ENCODE data around the gene VAPB. TPM values are rescaled to one million over a fixed set of nuclear protein-coding genes. Genes with fewer than 3 reads are reported as not detected.

VAPB gene
- total RNA-seq, 1 donor from 2014 or later = 47.6 TPM

- TF ChIP-seq, protein P1, sequence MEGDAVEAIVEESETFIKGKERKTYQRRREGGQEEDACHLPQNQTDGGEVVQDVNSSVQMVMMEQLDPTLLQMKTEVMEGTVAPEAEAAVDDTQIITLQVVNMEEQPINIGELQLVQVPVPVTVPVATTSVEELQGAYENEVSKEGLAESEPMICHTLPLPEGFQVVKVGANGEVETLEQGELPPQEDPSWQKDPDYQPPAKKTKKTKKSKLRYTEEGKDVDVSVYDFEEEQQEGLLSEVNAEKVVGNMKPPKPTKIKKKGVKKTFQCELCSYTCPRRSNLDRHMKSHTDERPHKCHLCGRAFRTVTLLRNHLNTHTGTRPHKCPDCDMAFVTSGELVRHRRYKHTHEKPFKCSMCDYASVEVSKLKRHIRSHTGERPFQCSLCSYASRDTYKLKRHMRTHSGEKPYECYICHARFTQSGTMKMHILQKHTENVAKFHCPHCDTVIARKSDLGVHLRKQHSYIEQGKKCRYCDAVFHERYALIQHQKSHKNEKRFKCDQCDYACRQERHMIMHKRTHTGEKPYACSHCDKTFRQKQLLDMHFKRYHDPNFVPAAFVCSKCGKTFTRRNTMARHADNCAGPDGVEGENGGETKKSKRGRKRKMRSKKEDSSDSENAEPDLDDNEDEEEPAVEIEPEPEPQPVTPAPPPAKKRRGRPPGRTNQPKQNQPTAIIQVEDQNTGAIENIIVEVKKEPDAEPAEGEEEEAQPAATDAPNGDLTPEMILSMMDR (IDR thresholded peaks at IDR 0.05) = no peak
- Mint-ChIP-seq H3K27ac (ENCODE audit: unreplicated experiment) (no peak overlapping the region), H3K9me3 (ENCODE audit: unreplicated experiment) (no peaks in the 10 kb centered on the region), H3K4me3 (ENCODE audit: unreplicated experiment) (no peak overlapping the region), H3K36me3 (ENCODE audit: unreplicated experiment) (peaks cover 11% of the 10 kb centered on the region), H3K4me1 (ENCODE audit: unreplicated experiment) (peaks cover 17% of the 10 kb centered on the region), H3K27me3 (ENCODE audit: unreplicated experiment) (no peaks in the 10 kb centered on the region)
- DNase-seq (ENCODE audit: extremely low spot score, unreplicated experiment) = no peak
Measured at GRCh38 chr20:58428364-58428763, 39.3 kb downstream of the VAPB start.

- DNase-seq (ENCODE audit: extremely low spot score, unreplicated experiment) = no peak
- Mint-ChIP-seq H3K27me3 (ENCODE audit: unreplicated experiment) (no peaks in the 10 kb centered on the region), H3K4me3 (ENCODE audit: unreplicated experiment) (no peak overlapping the region), H3K27ac (ENCODE audit: unreplicated experiment) (no peak overlapping the region), H3K9me3 (ENCODE audit: unreplicated experiment) (no peaks in the 10 kb centered on the region), H3K4me1 (ENCODE audit: unreplicated experiment) (peaks cover 24% of the 10 kb centered on the region), H3K36me3 (ENCODE audit: unreplicated experiment) (peaks cover 11% of the 10 kb centered on the region)
- TF ChIP-seq, protein P1 (IDR thresholded peaks at IDR 0.05) = no peak
Measured at GRCh38 chr20:58429303-58429702, 40.3 kb downstream of the VAPB start.

GRCh38 chr20:58431134-58431533 is 42.1 kb downstream of the VAPB start:
- no peak for DNase-seq (ENCODE audit: extremely low spot score, unreplicated experiment)
- no peaks in the 10 kb centered on the region for H3K27me3 Mint-ChIP-seq (ENCODE audit: unreplicated experiment)
- peaks cover 24% of the 10 kb centered on the region for H3K4me1 Mint-ChIP-seq (ENCODE audit: unreplicated experiment)
- no peaks in the 10 kb centered on the region for H3K9me3 Mint-ChIP-seq (ENCODE audit: unreplicated experiment)
- H3K4me3 Mint-ChIP-seq (ENCODE audit: unreplicated experiment) = no peak overlapping the region
- H3K36me3 Mint-ChIP-seq (ENCODE audit: unreplicated experiment) = peaks cover 7% of the 10 kb centered on the region
- TF ChIP-seq, protein P1 (IDR thresholded peaks at IDR 0.05) = no peak
- no peak overlapping the region for H3K27ac Mint-ChIP-seq (ENCODE audit: unreplicated experiment)

DNA sequence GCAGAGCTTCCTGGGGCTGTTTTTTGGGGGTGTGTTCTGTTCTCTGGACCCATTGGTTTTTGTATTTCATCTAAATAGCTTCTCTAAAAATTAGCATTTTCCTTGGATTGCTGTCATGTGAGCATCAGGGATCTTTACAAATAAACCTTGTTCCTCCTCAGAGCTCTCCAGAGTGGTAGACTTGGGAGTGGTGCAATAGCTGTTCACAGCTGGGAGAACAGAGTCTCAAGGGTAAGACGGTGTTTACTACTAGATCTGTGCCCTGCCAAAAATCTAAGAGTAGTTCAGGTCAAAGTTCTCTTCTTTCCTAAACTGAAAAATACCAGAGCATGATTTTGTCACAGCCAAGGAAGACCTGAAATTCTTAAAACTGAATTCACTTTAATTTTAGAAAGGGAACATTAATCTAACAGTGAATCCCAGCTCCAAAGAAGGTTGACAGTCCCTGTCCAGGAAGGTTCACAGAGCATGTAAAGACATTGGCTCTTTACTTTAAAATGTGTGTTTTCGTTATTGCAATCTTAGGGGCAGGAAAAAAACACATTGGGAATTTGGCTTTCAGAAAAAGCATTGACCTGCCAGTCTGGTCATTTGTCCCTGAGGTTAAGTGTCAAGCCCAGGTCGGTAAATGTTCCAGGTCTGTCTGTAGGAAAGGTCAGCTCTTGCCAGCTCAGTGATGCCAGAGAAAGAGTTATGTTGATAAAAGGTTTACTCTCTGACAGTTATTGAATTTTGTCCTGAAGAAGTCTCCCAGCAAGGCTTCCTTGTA is 43.3 kb downstream of the VAPB start:
- Mint-ChIP-seq H3K4me1 (ENCODE audit: unreplicated experiment) (peaks cover 24% of the 10 kb centered on the region), H3K27ac (ENCODE audit: unreplicated experiment) (peak overlapping the region; percentile 41), H3K36me3 (ENCODE audit: unreplicated experiment) (peaks cover 7% of the 10 kb centered on the region), H3K27me3 (ENCODE audit: unreplicated experiment) (no peaks in the 10 kb centered on the region), H3K9me3 (ENCODE audit: unreplicated experiment) (no peaks in the 10 kb centered on the region), H3K4me3 (ENCODE audit: unreplicated experiment) (no peak overlapping the region)
- TF ChIP-seq, protein P1 (IDR thresholded peaks at IDR 0.05) = no peak
- DNase-seq (ENCODE audit: extremely low spot score, unreplicated experiment) = no peak

DNA sequence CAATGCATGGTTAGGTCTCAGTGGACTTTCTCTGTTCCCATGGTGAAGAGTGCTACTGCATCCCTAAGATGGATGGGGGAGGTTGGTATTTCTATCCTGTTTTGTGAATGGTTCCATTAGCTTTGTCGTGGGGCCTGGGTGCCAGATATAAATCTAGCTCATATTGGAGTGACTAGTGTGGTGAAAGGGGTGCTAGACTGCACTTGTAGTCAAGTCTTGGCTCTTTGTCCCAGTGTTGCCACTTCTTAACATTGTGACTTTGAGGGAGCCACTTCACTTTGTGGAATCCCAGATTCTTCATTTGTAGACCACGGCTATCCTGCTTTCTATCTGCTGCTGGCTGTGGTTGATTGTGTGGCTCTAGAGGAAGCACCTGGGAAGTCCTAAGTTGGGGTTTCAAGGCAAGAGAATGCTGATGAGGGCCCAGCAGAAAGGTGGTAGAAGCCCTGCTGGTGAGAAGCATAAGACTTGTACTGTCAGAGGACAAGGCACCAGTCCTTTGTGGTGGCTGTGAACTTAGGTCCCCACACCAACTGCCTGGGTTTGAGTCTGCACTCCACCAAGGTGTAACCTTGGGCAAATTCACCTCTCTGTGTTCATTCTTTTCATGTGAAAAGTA is 44.1 kb downstream of the VAPB start:
- Mint-ChIP-seq H3K4me3 (ENCODE audit: unreplicated experiment) (no peak overlapping the region), H3K4me1 (ENCODE audit: unreplicated experiment) (peaks cover 24% of the 10 kb centered on the region), H3K36me3 (ENCODE audit: unreplicated experiment) (peaks cover 10% of the 10 kb centered on the region), H3K9me3 (ENCODE audit: unreplicated experiment) (no peaks in the 10 kb centered on the region), H3K27me3 (ENCODE audit: unreplicated experiment) (no peaks in the 10 kb centered on the region), H3K27ac (ENCODE audit: unreplicated experiment) (peak overlapping the region; percentile 51)
- TF ChIP-seq, protein P1 (IDR thresholded peaks at IDR 0.05) = no peak
- DNase-seq (ENCODE audit: extremely low spot score, unreplicated experiment) = no peak

Measured in osteocyte (in vitro differentiated cells).